ENCODE results near the gene TMEM203. TPM values are rescaled to one million over a fixed set of nuclear protein-coding genes. Genes with fewer than 3 reads are reported as not detected.

Gene TMEM203
- total RNA-seq, 1 donor from 2014 or later: 24.3 TPM

DNA sequence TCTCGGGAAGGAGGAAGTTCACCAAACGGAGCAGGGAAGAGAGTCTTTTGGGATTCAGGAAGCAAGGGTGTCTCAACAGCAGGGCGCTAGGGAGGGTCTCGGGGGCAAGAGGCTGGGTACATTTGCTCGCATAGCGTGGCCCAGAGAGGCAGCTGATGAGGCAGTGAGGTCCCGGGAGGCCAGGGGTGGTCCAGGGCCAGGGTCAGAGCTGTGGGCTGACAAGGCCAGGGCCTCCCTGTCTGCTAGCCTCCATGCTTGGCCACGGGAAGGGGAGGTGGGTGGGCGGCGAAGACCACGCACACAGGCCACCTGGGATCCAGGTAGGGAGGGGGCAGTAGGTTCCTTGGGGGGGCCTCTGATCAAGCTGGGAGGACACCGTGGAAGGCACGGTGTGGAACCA lies 6.1 kb upstream of the TMEM203 start:
- TF ChIP-seq, protein P1, sequence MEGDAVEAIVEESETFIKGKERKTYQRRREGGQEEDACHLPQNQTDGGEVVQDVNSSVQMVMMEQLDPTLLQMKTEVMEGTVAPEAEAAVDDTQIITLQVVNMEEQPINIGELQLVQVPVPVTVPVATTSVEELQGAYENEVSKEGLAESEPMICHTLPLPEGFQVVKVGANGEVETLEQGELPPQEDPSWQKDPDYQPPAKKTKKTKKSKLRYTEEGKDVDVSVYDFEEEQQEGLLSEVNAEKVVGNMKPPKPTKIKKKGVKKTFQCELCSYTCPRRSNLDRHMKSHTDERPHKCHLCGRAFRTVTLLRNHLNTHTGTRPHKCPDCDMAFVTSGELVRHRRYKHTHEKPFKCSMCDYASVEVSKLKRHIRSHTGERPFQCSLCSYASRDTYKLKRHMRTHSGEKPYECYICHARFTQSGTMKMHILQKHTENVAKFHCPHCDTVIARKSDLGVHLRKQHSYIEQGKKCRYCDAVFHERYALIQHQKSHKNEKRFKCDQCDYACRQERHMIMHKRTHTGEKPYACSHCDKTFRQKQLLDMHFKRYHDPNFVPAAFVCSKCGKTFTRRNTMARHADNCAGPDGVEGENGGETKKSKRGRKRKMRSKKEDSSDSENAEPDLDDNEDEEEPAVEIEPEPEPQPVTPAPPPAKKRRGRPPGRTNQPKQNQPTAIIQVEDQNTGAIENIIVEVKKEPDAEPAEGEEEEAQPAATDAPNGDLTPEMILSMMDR (IDR thresholded peaks at IDR 0.05): no peak
- H3K27me3 ChIP-seq: no peaks in the 10 kb centered on the region
- intact Hi-C loops (cut with DNase I): no loop called here
- no peak for DNase-seq (ENCODE audit: low spot score in 2 of 2)
- H3K36me3 ChIP-seq: no peaks in the 10 kb centered on the region
- no peaks in the 10 kb centered on the region for H3K9me3 ChIP-seq
- H3K4me1 ChIP-seq: peaks cover under 1 to 4% of the 10 kb centered on the region in 2 donors
- H3K4me3 ChIP-seq: no peak overlapping the region
- no peak overlapping the region for H3K27ac ChIP-seq

DNA sequence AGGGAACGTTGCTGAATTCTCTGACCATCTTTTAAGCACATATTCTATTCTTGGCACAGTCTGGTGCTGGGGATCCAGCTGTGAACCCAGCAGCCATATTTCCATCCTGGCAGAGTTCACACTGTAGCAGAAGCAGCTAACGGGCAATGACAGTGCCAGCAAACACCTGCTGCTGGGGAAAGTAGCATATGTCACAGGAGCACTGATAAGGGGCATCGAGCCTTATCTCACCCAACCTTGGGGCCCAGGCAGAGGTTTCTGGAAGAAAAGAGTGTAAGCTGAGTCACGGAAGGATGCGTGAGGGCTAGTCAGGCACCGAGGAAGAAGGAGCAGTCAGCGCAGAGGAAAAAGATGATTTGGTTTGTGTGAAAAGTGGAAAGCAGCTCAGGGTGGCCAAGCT lies 1.2 kb upstream of the TMEM203 start:
- TF ChIP-seq, protein P1 (IDR thresholded peaks at IDR 0.05): no peak
- H3K4me3 ChIP-seq: peak overlapping the region in 1 of 2 donors; percentile 100
- no peaks in the 10 kb centered on the region for H3K9me3 ChIP-seq
- H3K27me3 ChIP-seq: no peaks in the 10 kb centered on the region
- DNase-seq (ENCODE audit: low spot score in 2 of 2): no peak
- no peaks in the 10 kb centered on the region for H3K36me3 ChIP-seq
- no peak overlapping the region for H3K27ac ChIP-seq
- intact Hi-C loops (cut with DNase I): no loop called here
- H3K4me1 ChIP-seq: peaks cover 22 to 31% of the 10 kb centered on the region in 2 donors

DNA sequence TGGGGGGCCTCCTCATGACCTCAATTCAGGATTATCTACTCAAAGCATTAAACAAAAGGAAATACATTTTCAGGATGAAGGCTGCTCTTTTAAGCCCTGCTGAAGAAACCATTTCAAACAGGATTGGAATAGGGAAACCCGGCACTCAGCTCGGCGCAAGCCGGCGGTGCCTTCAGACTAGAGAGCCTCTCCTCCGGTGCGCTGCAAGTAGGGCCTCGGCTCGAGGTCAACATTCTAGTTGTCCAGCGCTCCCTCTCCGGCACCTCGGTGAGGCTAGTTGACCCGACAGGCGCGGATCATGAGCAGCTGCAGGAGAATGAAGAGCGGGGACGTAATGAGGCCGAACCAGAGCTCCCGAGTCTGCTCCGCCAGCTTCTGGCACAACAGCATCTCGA lies 720 bp downstream of the TMEM203 start:
- peak overlapping the region; percentile 80 to 100 for H3K4me3 ChIP-seq
- TF ChIP-seq, protein P1 (IDR thresholded peaks at IDR 0.05): no peak
- peak overlapping the region; percentile 77 to 83 for H3K27ac ChIP-seq
- no peaks in the 10 kb centered on the region for H3K36me3 ChIP-seq
- H3K9me3 ChIP-seq: no peaks in the 10 kb centered on the region
- no peak for DNase-seq (ENCODE audit: low spot score in 2 of 2)
- no peaks in the 10 kb centered on the region for H3K27me3 ChIP-seq
- peaks cover 27 to 37% of the 10 kb centered on the region in 2 donors for H3K4me1 ChIP-seq
- intact Hi-C loops (cut with DNase I): loop anchor here (1.0 kb wide), 2 partner anchors 16 to 37 kb away; partner anchors contain the start of genes ANAPC2, SSNA1 and TUBB4B

DNA sequence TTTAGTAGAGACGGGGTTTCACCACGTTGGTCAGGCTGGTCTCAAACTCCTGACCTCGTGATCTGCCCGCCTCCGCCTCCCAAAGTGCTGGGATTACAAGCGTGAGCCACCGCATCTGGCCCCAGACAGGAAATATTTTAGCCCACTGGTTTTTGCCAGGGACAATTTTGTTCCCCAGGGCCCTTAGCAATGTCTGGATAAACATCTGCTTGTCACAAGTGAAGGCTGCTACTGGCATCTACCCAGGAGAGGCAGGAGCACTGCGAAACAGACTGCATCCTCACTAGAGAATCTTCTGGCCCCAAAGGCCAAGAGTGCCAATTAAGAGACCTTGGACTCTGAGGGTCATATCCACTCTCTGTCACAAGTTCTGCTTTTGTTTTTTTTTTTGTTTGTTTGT lies 2.5 kb downstream of the TMEM203 start:
- intact Hi-C loops (cut with DNase I): no loop called here
- TF ChIP-seq, protein P1 (IDR thresholded peaks at IDR 0.05): no peak
- no peak overlapping the region for H3K4me3 ChIP-seq
- peaks cover 30 to 52% of the 10 kb centered on the region in 2 donors for H3K4me1 ChIP-seq
- no peak for DNase-seq (ENCODE audit: low spot score in 2 of 2)
- H3K9me3 ChIP-seq: no peaks in the 10 kb centered on the region
- H3K27me3 ChIP-seq: no peaks in the 10 kb centered on the region
- H3K27ac ChIP-seq: no peak overlapping the region
- H3K36me3 ChIP-seq: no peaks in the 10 kb centered on the region

DNA sequence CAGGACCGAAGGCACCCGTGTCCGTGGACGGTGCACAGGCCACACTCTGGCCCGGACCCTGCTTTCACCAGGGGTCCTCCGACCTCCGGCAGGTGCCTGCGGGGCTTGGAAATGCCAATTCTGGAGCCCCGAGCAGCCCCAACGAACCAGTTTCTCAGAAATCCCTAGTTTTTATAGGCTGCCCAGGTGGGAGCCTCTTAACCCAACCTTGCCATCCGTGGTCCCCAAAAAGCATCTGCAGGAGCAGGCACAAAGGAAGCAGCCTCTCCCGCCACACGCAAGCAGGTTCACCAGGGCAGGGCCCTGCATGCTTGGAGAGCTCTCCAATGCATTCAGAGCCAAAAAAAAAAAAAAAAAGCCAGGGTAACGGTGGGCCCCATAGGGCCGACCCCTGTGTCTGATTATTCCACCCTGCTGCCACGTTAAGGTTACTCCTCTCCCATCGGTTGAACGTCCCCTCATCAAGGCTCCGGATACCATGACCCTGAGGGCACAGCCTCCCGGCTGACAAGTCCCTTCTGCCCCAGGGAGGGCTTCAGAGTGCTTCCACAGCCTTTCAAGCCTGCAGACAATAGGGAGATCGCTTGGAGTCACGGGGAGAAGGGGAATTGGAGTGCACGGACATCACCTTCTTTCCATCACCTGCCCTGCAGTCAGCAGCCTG lies 4.1 kb downstream of the TMEM203 start:
- no peaks in the 10 kb centered on the region for H3K27me3 ChIP-seq
- intact Hi-C loops (cut with DNase I): loop anchor here (2.0 kb wide), 1 partner anchor 67 kb away; no protein-coding TSS in a partner anchor
- no peak for DNase-seq (ENCODE audit: low spot score in 2 of 2)
- H3K4me3 ChIP-seq: peak overlapping the region; percentile 77 to 80
- peaks cover 28 to 48% of the 10 kb centered on the region in 2 donors for H3K4me1 ChIP-seq
- H3K27ac ChIP-seq: peak overlapping the region; percentile 73 to 75
- TF ChIP-seq, protein P1 (IDR thresholded peaks at IDR 0.05): no peak
- no peaks in the 10 kb centered on the region for H3K36me3 ChIP-seq
- no peaks in the 10 kb centered on the region for H3K9me3 ChIP-seq

Data from ascending aorta (tissue), 2 donors.